Fibroblast of lung (primary cell): ENCODE measurements around the gene B9D1.

Experiments
- CTCF ChIP-seq, 2 donors: IDR thresholded peaks in 1 of 2; conservative IDR thresholded peaks in 1 of 2; 1 replicate in 1 of 2; 2 replicates in 1 of 2; pipeline ENCODE4 v1.5.1; 2011 to 2012; ENCODE audit warnings: low read length in 2 of 2, control low read depth in 1 of 2, inconsistent platforms in 1 of 2, low read depth in 1 of 2, mild to moderate bottlenecking in 1 of 2
- EZH2 ChIP-seq: IDR thresholded peaks from 2 replicates; pipeline ENCODE4 v1.5.1; 2012; ENCODE audit warnings: low read length, control low read depth, mild to moderate bottlenecking; ENCODE audit errors: missing control alignments

- no peak for TF ChIP-seq CTCF (conservative IDR thresholded peaks at IDR 0.05 in 1 of 2, IDR thresholded peaks at IDR 0.05 in 1 of 2; ENCODE audit: low read depth in 1 of 2, low read length in 2 of 2)
- no peak for TF ChIP-seq EZH2
Observed at GRCh38 chr17:19319771-19320505, 42.6 kb downstream of the B9D1 start.
